Endothelial cell of umbilical vein (primary cell): Measurements from ENCODE around the gene LRRC37A3.
"Not testable (repeated sequence)": the region's sequence is repeated elsewhere in the genome, so short reads cannot be mapped to it uniquely, and the experiment has no call there.

Source experiments
- CTCF ChIP-seq, 2 donors: IDR thresholded peaks; 1 replicate in 1 of 2; 2 replicates in 1 of 2; pipeline ENCODE4 v1.5.1; 2011; ENCODE audit warnings: low read length in 2 of 2, mild to moderate bottlenecking in 2 of 2, moderate library complexity in 2 of 2, control low read depth in 1 of 2, inconsistent platforms in 1 of 2, low read depth in 1 of 2; ENCODE audit not compliant: insufficient read depth in 1 of 2; ENCODE audit errors: extremely low read depth in 1 of 2
- EZH2 ChIP-seq: IDR thresholded peaks from 2 replicates; pipeline ENCODE4 v1.6.1; 2012; ENCODE audit warnings: borderline replicate concordance, low read depth, mild to moderate bottlenecking, moderate library complexity, low read length, inconsistent platforms; ENCODE audit not compliant: severe bottlenecking
- MYC ChIP-seq: IDR thresholded peaks from one replicate; pipeline ENCODE4 v1.6.1; 2011; ENCODE audit warnings: mild to moderate bottlenecking, low read depth, low read length
- POLR2AphosphoS5 ChIP-seq: IDR thresholded peaks from 2 replicates; pipeline ENCODE4 v1.6.1; 2012; ENCODE audit warnings: low read depth, mild to moderate bottlenecking, control low read depth, low read length, moderate library complexity; ENCODE audit not compliant: insufficient read depth

- not testable (repeated sequence) for TF ChIP-seq CTCF (IDR thresholded peaks at IDR 0.05; ENCODE audit: extremely low read depth in 1 of 2, insufficient read depth in 1 of 2, low read depth in 1 of 2, low read length in 2 of 2); POLR2AphosphoS5; MYC; EZH2
These were observed 90.2 kb downstream of the LRRC37A3 start for GRCh38 chr17:64829068-64829467.
